HG03159 (cell line): ENCODE data around the gene SLC9A8.

ENCODE experiments used
- ATAC-seq: cut with Tn5 transposase; IDR thresholded peaks from one replicate; pipeline ENCODE4 v1.9.1; 2021; ENCODE audit warnings: mild to moderate bottlenecking, moderate library complexity; ENCODE audit not compliant: unreplicated experiment

SLC9A8 gene

GRCh38 chr20:49913399-49914047 is 100.9 kb downstream of the SLC9A8 start:
- ATAC-seq = no peak

- peak; percentile 5 for ATAC-seq
These were observed 101.9 kb downstream of the SLC9A8 start for GRCh38 chr20:49914310-49915117.

- no peak for ATAC-seq
These were observed 102.4 kb downstream of the SLC9A8 start for GRCh38 chr20:49915118-49915379.

- ATAC-seq = peak; percentile 87
These were observed 102.9 kb downstream of the SLC9A8 start, which contains the start of gene SPATA2 for GRCh38 chr20:49915380-49916145. Gene SPATA2 (minus strand): TSS chr20:49915529. CDS start chr20:49908490, 7,039 bp downstream.

DNA sequence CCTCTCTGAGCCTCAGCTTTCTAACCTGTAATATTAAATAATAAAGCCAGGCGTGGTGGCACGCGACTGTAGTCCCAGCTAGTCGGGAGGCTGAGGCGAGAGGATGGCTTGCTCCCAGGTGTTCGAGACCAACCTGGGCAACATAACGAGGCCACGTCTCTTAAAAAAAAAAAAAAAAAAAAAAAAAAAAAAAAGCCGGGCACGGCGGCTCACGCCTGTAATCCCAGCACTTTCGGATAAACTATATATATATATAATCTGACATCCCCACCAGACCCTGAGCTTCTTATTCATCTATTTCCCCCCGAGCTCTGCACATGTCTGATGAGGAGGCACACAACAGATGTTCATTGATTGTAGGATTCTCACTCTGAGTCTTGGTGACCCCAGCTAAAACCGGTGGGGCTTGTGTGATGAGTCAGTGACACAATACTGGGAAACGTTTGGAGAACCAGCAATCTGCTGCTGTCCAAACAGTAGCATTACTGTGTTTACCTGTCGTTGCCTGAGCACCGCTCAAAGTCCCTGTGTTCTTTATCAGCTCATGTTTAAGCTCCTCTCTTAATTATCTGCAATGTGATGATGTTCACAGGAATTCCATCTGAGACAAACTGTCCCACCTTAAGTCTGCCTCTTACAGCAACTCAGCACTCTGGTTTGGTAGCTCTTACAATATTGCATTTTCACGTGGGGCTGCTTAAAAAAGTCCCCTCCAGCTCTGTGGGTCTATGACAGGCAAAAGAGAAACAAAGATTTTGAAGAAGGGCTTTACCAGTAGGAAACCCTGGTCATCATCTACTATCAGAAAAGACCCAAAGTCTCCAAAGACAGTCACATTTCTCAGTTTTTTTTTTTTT is 103.7 kb downstream of the SLC9A8 start:
- ATAC-seq = no peak

- ATAC-seq = no peak
These were observed 105.8 kb downstream of the SLC9A8 start for GRCh38 chr20:49918446-49918845.

DNA sequence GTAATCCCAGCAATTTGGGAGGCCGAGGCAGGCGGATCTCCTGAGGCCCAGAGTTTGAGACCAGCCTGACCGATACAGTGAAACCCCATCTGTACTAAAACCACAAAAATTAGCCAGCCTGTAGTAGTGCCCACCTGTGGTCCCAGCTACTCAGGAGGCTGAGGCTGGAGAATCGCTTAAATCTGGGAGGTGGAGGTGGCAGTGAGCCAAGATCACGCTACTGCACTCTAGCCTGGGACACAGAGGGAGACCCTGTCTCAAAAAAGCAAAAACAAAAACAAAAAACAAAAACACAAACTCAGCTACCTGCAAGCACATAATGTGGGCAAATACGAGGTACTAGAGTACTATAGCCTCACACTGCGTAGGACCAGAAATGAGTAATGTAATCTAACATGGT is 106.4 kb downstream of the SLC9A8 start:
- no peak for ATAC-seq

DNA sequence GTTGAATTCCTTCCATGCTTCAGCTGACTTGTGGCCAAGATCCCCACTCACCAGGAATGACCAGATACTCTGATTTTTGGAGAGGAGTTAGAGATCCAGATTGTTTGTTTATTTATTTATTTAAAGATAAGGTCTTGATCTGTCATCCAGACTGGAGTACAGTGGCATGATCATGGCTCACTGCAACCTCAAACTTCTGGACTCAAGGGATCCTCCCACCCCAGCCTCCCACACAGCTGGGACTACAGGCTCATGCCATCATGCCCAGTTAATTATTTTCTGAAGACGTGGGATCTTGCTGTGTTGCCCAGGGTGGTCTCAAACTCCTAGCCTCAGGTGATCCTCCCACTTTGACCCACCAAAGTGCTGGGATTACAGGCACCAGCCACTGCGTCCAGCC is 106.8 kb downstream of the SLC9A8 start:
- ATAC-seq = no peak

DNA sequence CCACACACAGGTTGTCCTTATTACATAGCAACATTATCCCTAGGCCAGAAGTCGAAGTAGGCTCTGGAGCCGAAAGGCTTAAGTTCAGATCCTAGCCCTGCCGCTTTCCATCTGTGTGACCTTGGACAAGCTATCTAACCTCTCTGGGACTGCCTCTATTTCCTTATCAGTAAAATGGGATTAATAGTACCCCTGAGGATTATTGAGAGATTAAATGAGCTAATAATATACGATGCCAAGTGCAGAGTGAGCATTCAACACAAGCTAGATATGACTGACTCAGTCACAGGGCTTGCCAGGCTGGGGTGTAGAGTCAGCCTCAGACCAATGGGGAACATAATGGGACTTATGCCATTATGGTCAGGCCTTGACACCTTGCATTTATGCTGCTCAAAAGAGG is 111.6 kb downstream of the SLC9A8 start:
- ATAC-seq = no peak

- ATAC-seq = no peak
These were observed 113.3 kb downstream of the SLC9A8 start for GRCh38 chr20:49925901-49926454.

GRCh38 chr20:49928411-49929141 is 115.9 kb downstream of the SLC9A8 start:
- ATAC-seq = no peak

GRCh38 chr20:49929142-49929494 is 116.5 kb downstream of the SLC9A8 start:
- ATAC-seq = no peak

- peak; percentile 6 for ATAC-seq
These were observed 123.1 kb downstream of the SLC9A8 start for GRCh38 chr20:49935746-49936152.

GRCh38 chr20:49936153-49937026 is 123.8 kb downstream of the SLC9A8 start, which contains the start of gene RNF114:
Gene RNF114 (plus strand): TSS chr20:49936397. CDS start chr20:49936413, 16 bp downstream.
- peak; percentile 63 for ATAC-seq

GRCh38 chr20:49937027-49937929 is 124.7 kb downstream of the SLC9A8 start:
- no peak for ATAC-seq

DNA sequence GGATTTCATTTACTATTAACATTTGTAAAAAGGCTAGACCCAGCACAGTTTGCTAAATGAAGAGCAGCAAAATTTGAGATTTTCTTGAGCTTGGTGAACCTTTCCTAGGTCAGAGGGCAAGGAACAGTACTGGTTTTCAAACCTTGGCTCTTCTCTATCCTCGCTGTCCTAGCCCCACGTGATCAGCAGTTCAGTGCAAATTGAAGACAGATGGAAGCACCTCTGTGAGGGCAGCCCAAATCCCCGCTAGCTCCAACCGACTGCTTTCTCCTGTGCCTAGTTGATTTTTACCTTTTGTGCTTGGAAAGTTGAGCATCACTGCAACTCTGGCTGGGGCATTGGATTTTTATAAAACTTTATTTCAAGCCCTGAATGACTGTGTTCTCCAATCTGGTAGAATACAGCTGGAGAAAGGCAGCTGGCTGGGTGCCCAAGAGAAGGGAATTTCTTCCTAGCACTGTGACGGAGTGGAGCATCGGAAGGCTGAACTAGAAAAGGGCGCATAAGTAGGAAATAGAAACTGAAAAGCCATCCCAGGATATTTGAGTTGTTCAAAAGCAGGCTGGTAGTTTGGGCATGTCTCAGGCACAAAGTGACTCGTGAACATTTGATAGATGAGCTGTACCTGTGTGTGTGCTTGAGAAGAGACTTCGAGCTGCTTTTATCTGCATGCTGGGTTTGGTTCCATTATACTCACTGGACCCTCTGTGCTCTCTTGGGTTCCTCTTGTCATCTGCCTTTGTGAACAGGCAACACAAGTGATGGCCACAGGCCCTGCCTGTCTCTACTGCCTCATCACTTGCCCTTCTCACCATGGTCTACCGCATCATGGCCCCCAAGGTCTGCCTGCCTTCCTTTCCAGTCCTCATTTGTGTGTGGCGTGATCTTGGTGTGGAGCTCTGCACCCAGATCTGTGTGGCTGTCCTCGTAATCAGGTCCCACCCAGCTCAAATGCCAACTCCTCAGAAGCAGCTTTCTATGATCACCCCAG is 125.8 kb downstream of the SLC9A8 start:
- ATAC-seq = no peak

GRCh38 chr20:49941456-49941855 is 128.8 kb downstream of the SLC9A8 start:
- ATAC-seq = no peak
